H9 (cell line): ENCODE data around the gene TPPP. TPM values are rescaled to one million over a fixed set of nuclear protein-coding genes. Genes with fewer than 3 reads are reported as not detected.
A peak's percentile ranks its signal among the peaks of the same experiment; 100 is the strongest.

Experiments
- DNase-seq: peaks from one replicate; pipeline ENCODE4 v3.0.0-alpha.2; 2017
- H2AFZ ChIP-seq: one replicate; pipeline ENCODE4 v1.6.1; 2013; ENCODE audit warnings: mild to moderate bottlenecking, low read length, control low read depth, moderate library complexity
- H2AK5ac ChIP-seq: 2 replicates; pipeline ENCODE4 v1.6.1; 2013; ENCODE audit warnings: low read length, control low read depth, mixed read lengths; ENCODE audit not compliant: insufficient read length
- H2BK120ac ChIP-seq: one replicate; pipeline ENCODE4 v1.6.1; 2013; ENCODE audit warnings: low read depth, mild to moderate bottlenecking, low read length, control low read depth, inconsistent platforms; ENCODE audit not compliant: poor library complexity, severe bottlenecking
- H2BK12ac ChIP-seq: 2 replicates; pipeline ENCODE4 v1.6.1; 2013; ENCODE audit warnings: low read length, control low read depth, mixed read lengths, low read depth; ENCODE audit not compliant: insufficient read length
- H2BK15ac ChIP-seq: 2 replicates; pipeline ENCODE4 v1.6.1; 2013; ENCODE audit warnings: low read depth, low read length, control low read depth
- H2BK20ac ChIP-seq: one replicate; pipeline ENCODE4 v1.6.1; 2013; ENCODE audit warnings: low read depth, mild to moderate bottlenecking, low read length, control low read depth, inconsistent platforms; ENCODE audit not compliant: poor library complexity, severe bottlenecking
- H2BK5ac ChIP-seq: 2 replicates; pipeline ENCODE4 v1.6.1; 2013; ENCODE audit warnings: low read length, control low read depth, mixed read lengths; ENCODE audit not compliant: insufficient read length
- H3K14ac ChIP-seq: 2 replicates; pipeline ENCODE4 v1.6.1; 2013; ENCODE audit warnings: low read length, control low read depth; ENCODE audit not compliant: insufficient read depth
- H3K18ac ChIP-seq: 2 replicates; pipeline ENCODE4 v1.6.1; 2013; ENCODE audit warnings: low read depth, mild to moderate bottlenecking, mixed read lengths, low read length, control low read depth; ENCODE audit not compliant: insufficient read length
- H3K23ac ChIP-seq: 2 replicates; pipeline ENCODE4 v1.6.1; 2013; ENCODE audit warnings: low read length, control low read depth, mixed read lengths, low read depth; ENCODE audit not compliant: insufficient read length
- H3K23me2 ChIP-seq: 2 replicates; pipeline ENCODE4 v1.6.1; 2013; ENCODE audit warnings: low read depth, mild to moderate bottlenecking, mixed read lengths, low read length, control low read depth; ENCODE audit not compliant: insufficient read length, poor library complexity, severe bottlenecking
- H3K27ac ChIP-seq: 2 replicates; pipeline ENCODE4 v1.5.1; 2013; ENCODE audit warnings: low read length, control low read depth, mixed read lengths, low read depth; ENCODE audit not compliant: insufficient read length
- H3K27me3 ChIP-seq: 2 replicates; pipeline ENCODE4 v1.6.1; 2013; ENCODE audit warnings: low read length, control low read depth, inconsistent platforms; ENCODE audit not compliant: insufficient read depth
- H3K4ac ChIP-seq: 2 replicates; pipeline ENCODE4 v1.6.1; 2013; ENCODE audit warnings: low read depth, mild to moderate bottlenecking, control low read depth, inconsistent platforms, low read length, moderate library complexity
- H3K4me1 ChIP-seq: 2 replicates; pipeline ENCODE4 v1.6.1; 2013; ENCODE audit warnings: low read length, control low read depth, inconsistent platforms; ENCODE audit not compliant: insufficient read depth
- H3K4me2 ChIP-seq: 2 replicates; pipeline ENCODE4 v1.6.1; 2013; ENCODE audit warnings: low read length, control low read depth, mixed read lengths; ENCODE audit not compliant: insufficient read length, insufficient read depth
- H3K56ac ChIP-seq: 2 replicates; pipeline ENCODE4 v1.6.1; 2013; ENCODE audit warnings: low read depth, mild to moderate bottlenecking, mixed read lengths, low read length, control low read depth; ENCODE audit not compliant: insufficient read length
- H3K79me1 ChIP-seq: 2 replicates; pipeline ENCODE4 v1.6.1; 2013; ENCODE audit warnings: low read depth, mild to moderate bottlenecking, moderate library complexity, low read length, control low read depth, inconsistent platforms; ENCODE audit not compliant: insufficient read depth, poor library complexity, severe bottlenecking
- H3K79me2 ChIP-seq: 2 replicates; pipeline ENCODE4 v1.6.1; 2013; ENCODE audit warnings: low read length, control low read depth, inconsistent platforms; ENCODE audit not compliant: insufficient read depth
- H3K9ac ChIP-seq: 2 replicates; pipeline ENCODE4 v1.6.1; 2013; ENCODE audit warnings: low read length, control low read depth, mixed read lengths; ENCODE audit not compliant: insufficient read length; ENCODE audit errors: extremely low read depth
- H3K9me3 ChIP-seq: one replicate; pipeline ENCODE4 v1.6.1; 2013; ENCODE audit warnings: low read depth, low read length, inconsistent platforms; ENCODE audit not compliant: control insufficient read depth
- H3T11ph ChIP-seq: one replicate; pipeline ENCODE4 v1.6.1; 2013; ENCODE audit warnings: mild to moderate bottlenecking, low read length, control low read depth, inconsistent platforms
- H4K20me1 ChIP-seq: one replicate; pipeline ENCODE4 v1.6.1; 2013; ENCODE audit not compliant: control insufficient read depth, insufficient read length, insufficient read depth
- H4K5ac ChIP-seq: 2 replicates; pipeline ENCODE4 v1.6.1; 2013; ENCODE audit warnings: low read depth, mild to moderate bottlenecking, mixed read lengths, low read length, control low read depth; ENCODE audit not compliant: insufficient read length
- H4K8ac ChIP-seq: replicated peaks from 2 replicates; pipeline ENCODE4 v1.6.1; 2013; ENCODE audit warnings: low read length, control low read depth, mixed read lengths, low read depth; ENCODE audit not compliant: insufficient read length
- H4K91ac ChIP-seq: 2 replicates; pipeline ENCODE4 v1.6.1; 2013; ENCODE audit warnings: low read depth, mild to moderate bottlenecking, moderate library complexity, mixed read lengths, low read length, control low read depth; ENCODE audit not compliant: insufficient read length
- H3K27ac Mint-ChIP-seq, 3 experiments: 2 replicates in 2 of 3; 3 replicates in 1 of 3; pipeline ENCODE4 v1.8.0; 2020 to 2021; ENCODE audit warnings: mixed read lengths in 3 of 3, mild to moderate bottlenecking in 1 of 3, moderate library complexity in 1 of 3
- H3K27me3 Mint-ChIP-seq: 2 replicates; pipeline ENCODE4 v1.8.0; 2021; ENCODE audit warnings: low read depth, mild to moderate bottlenecking, moderate library complexity, mixed read lengths
- H3K36me3 Mint-ChIP-seq, 3 experiments: 2 replicates in 2 of 3; 3 replicates in 1 of 3; pipeline ENCODE4 v1.8.0; 2020 to 2021; ENCODE audit warnings: low read depth in 3 of 3, mixed read lengths in 3 of 3; ENCODE audit not compliant: insufficient read depth in 1 of 3
- H3K4me1 Mint-ChIP-seq, 2 experiments: 2 replicates each; pipeline ENCODE4 v1.8.0; 2020; ENCODE audit warnings: mixed read lengths in 2 of 2
- H3K4me3 Mint-ChIP-seq, 2 experiments: 2 replicates in 1 of 2; 3 replicates in 1 of 2; pipeline ENCODE4 v1.8.0; 2020 to 2021; ENCODE audit warnings: mild to moderate bottlenecking in 2 of 2, mixed read lengths in 2 of 2, moderate library complexity in 1 of 2
- H3K9me3 Mint-ChIP-seq, 2 experiments: 2 replicates in 1 of 2; 3 replicates in 1 of 2; pipeline ENCODE4 v1.8.0; 2020; ENCODE audit warnings: mild to moderate bottlenecking in 2 of 2, mixed read lengths in 2 of 2, moderate library complexity in 1 of 2
- WGBS: extraction: QIAGEN DNeasy Blood & Tissue Kit; methylation state at CpG from one replicate; pipeline ENCODE4 v1.1.7; 2013; ENCODE audit warnings: missing lambda C conversion rate, low lambda C conversion rate, mixed read lengths; ENCODE audit not compliant: insufficient read length; ENCODE audit errors: extremely low coverage; 5-methylcytosine and 5-hydroxymethylcytosine counted together
- total RNA-seq: library from RNA; stranded (reverse); gene quantifications from 2 replicates; pipeline ENCODE4 v1.2.1, GENCODE V29; 2021
- TF ChIP-seq, protein P1 (sequence below): fragments of 200-600 bp; sonication (generic); conservative IDR thresholded peaks from 3 replicates; pipeline ENCODE4 v1.8.0; 2021; ENCODE audit warnings: antibody characterized with exemption, mild to moderate bottlenecking

TPPP gene
- total RNA-seq, 1 experiment from 2014 or later, result 0.44 TPM

DNA sequence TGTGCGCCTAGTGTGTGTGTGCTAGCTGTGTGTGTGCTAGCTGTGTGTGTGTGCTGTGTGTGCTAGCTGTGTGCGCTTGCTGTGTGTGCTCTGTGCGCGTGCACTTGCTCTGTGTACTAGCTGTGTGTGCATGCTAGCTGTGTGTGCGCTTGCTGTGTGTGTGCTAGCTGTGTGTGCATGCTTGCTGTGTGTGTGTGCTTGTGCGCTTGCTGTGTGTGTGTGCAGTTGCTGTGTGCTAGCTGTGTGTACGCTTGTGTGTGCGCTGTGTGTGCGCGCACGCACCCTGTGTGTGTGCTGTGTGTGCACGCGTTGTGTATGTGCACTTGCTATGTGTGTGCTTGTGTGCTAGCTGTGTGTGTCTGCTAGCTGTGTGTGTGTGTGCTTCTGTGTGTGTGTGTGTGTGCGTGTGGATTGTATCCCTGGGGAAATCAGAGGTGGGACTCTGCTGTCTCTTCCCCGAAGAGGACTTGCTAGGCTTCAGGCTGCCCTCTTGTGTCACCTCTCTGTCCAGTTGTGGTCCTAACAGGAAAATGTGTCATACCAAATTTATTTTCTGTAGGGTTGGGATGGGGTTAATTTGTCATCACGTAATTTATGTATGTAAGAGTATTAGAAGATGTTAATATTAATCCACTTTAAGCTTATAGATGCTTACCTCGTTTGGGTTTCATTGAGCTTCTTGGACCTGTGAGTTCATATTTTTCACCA is 38.9 kb downstream of the TPPP start:
- Histone ChIP-seq H2BK5ac (no peak overlapping the region), H2BK15ac (no peak overlapping the region), H2BK120ac (no peak overlapping the region), H2BK20ac (no peak overlapping the region), H3K23ac (no peak overlapping the region), H4K5ac (no peak overlapping the region), H3K79me1 (no peaks in the 10 kb centered on the region), H3K14ac (no peak overlapping the region), H3K4me1 (no peaks in the 10 kb centered on the region), H3K56ac (no peak overlapping the region), H3K27me3 (no peaks in the 10 kb centered on the region), H3T11ph (no peak overlapping the region), H3K79me2 (no peaks in the 10 kb centered on the region), H3K9ac (no peak overlapping the region), H3K23me2 (no peaks in the 10 kb centered on the region), H2AFZ (no peak overlapping the region), H2AK5ac (no peak overlapping the region), H3K4ac (no peak overlapping the region), H4K91ac (no peak overlapping the region), H3K18ac (no peak overlapping the region), H4K20me1 (no peaks in the 10 kb centered on the region), H3K27ac (no peak overlapping the region), H2BK12ac (no peak overlapping the region), H3K9me3 (peaks cover 9% of the 10 kb centered on the region), H4K8ac (peak overlapping the region; percentile 10), H3K4me2 (no peak overlapping the region)
- TF ChIP-seq, protein P1, sequence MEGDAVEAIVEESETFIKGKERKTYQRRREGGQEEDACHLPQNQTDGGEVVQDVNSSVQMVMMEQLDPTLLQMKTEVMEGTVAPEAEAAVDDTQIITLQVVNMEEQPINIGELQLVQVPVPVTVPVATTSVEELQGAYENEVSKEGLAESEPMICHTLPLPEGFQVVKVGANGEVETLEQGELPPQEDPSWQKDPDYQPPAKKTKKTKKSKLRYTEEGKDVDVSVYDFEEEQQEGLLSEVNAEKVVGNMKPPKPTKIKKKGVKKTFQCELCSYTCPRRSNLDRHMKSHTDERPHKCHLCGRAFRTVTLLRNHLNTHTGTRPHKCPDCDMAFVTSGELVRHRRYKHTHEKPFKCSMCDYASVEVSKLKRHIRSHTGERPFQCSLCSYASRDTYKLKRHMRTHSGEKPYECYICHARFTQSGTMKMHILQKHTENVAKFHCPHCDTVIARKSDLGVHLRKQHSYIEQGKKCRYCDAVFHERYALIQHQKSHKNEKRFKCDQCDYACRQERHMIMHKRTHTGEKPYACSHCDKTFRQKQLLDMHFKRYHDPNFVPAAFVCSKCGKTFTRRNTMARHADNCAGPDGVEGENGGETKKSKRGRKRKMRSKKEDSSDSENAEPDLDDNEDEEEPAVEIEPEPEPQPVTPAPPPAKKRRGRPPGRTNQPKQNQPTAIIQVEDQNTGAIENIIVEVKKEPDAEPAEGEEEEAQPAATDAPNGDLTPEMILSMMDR, result no peak
- no CpG with 5 or more reads among the region's 17 CpGs for WGBS
- no peaks in the 10 kb centered on the region for H3K4me1 Mint-ChIP-seq
- H3K9me3 Mint-ChIP-seq, result peaks cover 2 to 9% of the 10 kb centered on the region in 2 experiments; a peak in 2 of 5 replicates
- H3K36me3 Mint-ChIP-seq, result peaks cover 44 to 62% (median 54%) of the 10 kb centered on the region in 3 experiments
- no peaks in the 10 kb centered on the region; the same call in 1 of the 2 replicates for H3K27me3 Mint-ChIP-seq
- DNase-seq, result no peak
- H3K4me3 Mint-ChIP-seq, result no peak overlapping the region
- peak overlapping the region in 1 of 3 experiments; percentile 15; a peak in 1 of 7 replicates for H3K27ac Mint-ChIP-seq
